GM23248 (cell line): Measurements from ENCODE around the gene SHFL.

Experiments
- EZH2 ChIP-seq: fragments of 200-600 bp; sonication (generic); IDR thresholded peaks from 2 replicates; pipeline ENCODE4 v1.6.1; 2018; ENCODE audit warnings: antibody characterized with exemption, mild to moderate bottlenecking; ENCODE audit not compliant: insufficient read depth, poor library complexity, severe bottlenecking
- EZH2phosphoT487 ChIP-seq: fragments of 200-600 bp; sonication (generic); IDR thresholded peaks from 2 replicates; pipeline ENCODE4 v1.6.1; 2018; ENCODE audit warnings: antibody characterized with exemption, moderate library complexity, mild to moderate bottlenecking, low read depth; ENCODE audit not compliant: insufficient read depth

DNA sequence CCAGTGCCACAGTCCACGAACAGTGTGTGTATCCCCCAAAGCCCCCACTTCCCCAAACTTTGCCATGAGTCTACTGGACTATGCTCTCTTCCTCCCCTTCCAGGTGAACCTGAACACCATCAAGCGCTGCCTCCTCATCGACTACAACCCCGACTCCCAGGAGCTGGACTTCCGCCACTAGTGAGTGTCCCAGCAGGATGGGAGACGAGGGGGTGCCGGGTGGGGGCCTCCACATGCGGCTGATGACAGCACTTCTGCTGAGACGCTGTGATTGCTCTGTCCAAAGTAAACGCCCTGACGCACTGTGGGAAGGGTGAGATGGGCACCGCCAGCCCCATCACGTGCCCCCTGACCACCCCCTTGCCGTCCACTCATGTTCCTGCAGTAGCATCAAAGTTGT is 23.4 kb downstream of the SHFL start:
- TF ChIP-seq EZH2 (no peak), EZH2phosphoT487 (no peak)
